Left colon (tissue), 2 donors: ENCODE data around the gene TBX10. TPM values are rescaled to one million over a fixed set of nuclear protein-coding genes. Genes with fewer than 3 reads are reported as not detected.
"Not testable (repeated sequence)": the region's sequence is repeated elsewhere in the genome, so short reads cannot be mapped to it uniquely, and the experiment has no call there.

Experiments used
- ATAC-seq: fragments of 200-7000 bp; cut with Tn5 transposase; one replicate; pipeline ENCODE4 v1.9.1; 2020; ENCODE audit warnings: mild to moderate bottlenecking, moderate library complexity
- DNase-seq, 2 donors: peaks; one replicate each; pipeline ENCODE4 v3.0.0-alpha.2; 2020
- intact Hi-C, 2 donors: fragments of 100-400 bp; cut with DNase I in 1 of 2; cut with micrococcal nuclease in 1 of 2; formaldehyde crosslinking; loops; one replicate each; pipeline versions ENCODE4 v1.11.2 to v1.14.0; 2022; cut with DNase I, micrococcal nuclease
- long read RNA-seq: library from polyadenylated mRNA; unstranded; transcript quantifications from one replicate; pipeline ENCODE4 v2.0.0, GENCODE V29; 2021
- total RNA-seq, 2 donors: library from RNA; stranded (reverse); fragmentation: NEBNext Ultra II Directional; extraction: Animal tissue kit (Norgen Biotek cat#: 25700); gene quantifications; one replicate each; pipeline ENCODE4 v1.2.1, GENCODE V29; 2021
- donor health status: DM: no; HTN: no; CAD: no.
- donor health status: DM: yes; HTN: yes; CAD: no.

The TBX10 gene
- total RNA-seq: 10 to 100 TPM; 12.9 to 27.1 TPM
- long read RNA-seq, partial matches to known transcripts: 9 of 24 reads
- long read RNA-seq, other reads (novel, unspliced or antisense): 15 of 24 reads

GRCh38 chr11:67639438-67639859 is at the start of gene TBX10:
TSS of gene TBX10 (minus strand) at chr11:67639763. CDS start at chr11:67639472, 291 bp downstream.
- DNase-seq (no peak), ATAC-seq (no peak)
- intact Hi-C loops: no loop called here

GRCh38 chr11:67689178-67689577 is 49.6 kb upstream of the TBX10 start:
- DNase-seq (no peak), ATAC-seq (no peak)
- intact Hi-C loops: no loop called here

- DNase-seq: no peak
- intact Hi-C loops: no loop called here
These were observed 48.4 kb upstream of the TBX10 start for GRCh38 chr11:67687986-67688385.

GRCh38 chr11:67685641-67686332 is 46.2 kb upstream of the TBX10 start:
- intact Hi-C loops, DNase-seq, ATAC-seq: not testable (repeated sequence)

More at GRCh38 chr11:67687986-67688385, 48.4 kb upstream of the TBX10 start:
- no peak for ATAC-seq

- intact Hi-C loops, DNase-seq, ATAC-seq: not testable (repeated sequence)
These were observed 42.8 kb upstream of the TBX10 start for GRCh38 chr11:67682126-67683034.

GRCh38 chr11:67680696-67681470 is 41.3 kb upstream of the TBX10 start:
- intact Hi-C loops: no loop called here
- DNase-seq (no peak), ATAC-seq (no peak)

GRCh38 chr11:67675058-67675747 is 35.6 kb upstream of the TBX10 start:
- DNase-seq (no peak), ATAC-seq (peak; percentile 64)
- intact Hi-C loops: no loop called here

- ATAC-seq: peak; percentile 99
- DNase-seq: peak; percentile 73 to 81
- intact Hi-C loops: no loop called here
These were observed 34.9 kb upstream of the TBX10 start, which contains the start of gene ALDH3B2 for GRCh38 chr11:67674442-67674871. TSS of gene ALDH3B2 (minus strand) at chr11:67674623. CDS start at chr11:67666935, 7,688 bp downstream.

GRCh38 chr11:67673902-67674301 is 34.3 kb upstream of the TBX10 start:
- no peak for ATAC-seq
- no peak for DNase-seq
- intact Hi-C loops: no loop called here

GRCh38 chr11:67673358-67673757 is 33.8 kb upstream of the TBX10 start:
- intact Hi-C loops: no loop called here

GRCh38 chr11:67671211-67671520 is 31.6 kb upstream of the TBX10 start:
- no peak for DNase-seq
- no peak for ATAC-seq
- intact Hi-C loops: no loop called here

More at GRCh38 chr11:67673358-67673757, 33.8 kb upstream of the TBX10 start:
- DNase-seq: no peak
- ATAC-seq: no peak

- intact Hi-C loops: no loop called here
- ATAC-seq: no peak
- no peak for DNase-seq
These were observed 31.0 kb upstream of the TBX10 start for GRCh38 chr11:67670316-67671210.

- DNase-seq: no peak
- ATAC-seq: no peak
- intact Hi-C loops: no loop called here
These were observed 28.6 kb upstream of the TBX10 start for GRCh38 chr11:67668192-67668551.

GRCh38 chr11:67667490-67668191 is 28.1 kb upstream of the TBX10 start:
- intact Hi-C loops: no loop called here
- ATAC-seq (no peak), DNase-seq (no peak)

- intact Hi-C loops: no loop called here
- ATAC-seq (no peak), DNase-seq (no peak)
These were observed 27.3 kb upstream of the TBX10 start for GRCh38 chr11:67666676-67667489.

GRCh38 chr11:67666303-67666645 is 26.7 kb upstream of the TBX10 start:
- DNase-seq (no peak), ATAC-seq (no peak)
- intact Hi-C loops: no loop called here
